ENCODE results near the gene PHC3.
A peak's percentile ranks its signal among the peaks of the same experiment; 100 is the strongest.

The PHC3 gene

GRCh38 chr3:170222647-170223541, 41.4 kb upstream of the PHC3 start:
- H3K9me3 ChIP-seq (ENCODE audit: severe bottlenecking), result no peaks in the 10 kb centered on the region
- H3K27me3 ChIP-seq (ENCODE audit: insufficient read depth, low read depth, severe bottlenecking), result no peaks in the 10 kb centered on the region
- peak overlapping the region; percentile 99 for H3K27ac ChIP-seq
- DNase-seq, result peak; percentile 42
- H3K4me3 ChIP-seq (ENCODE audit: low read depth, low read length), result peak overlapping the region; percentile 86
- TF ChIP-seq CTCF (IDR thresholded peaks at IDR 0.05; ENCODE audit: low read depth, low read length), result no peak
- H3K36me3 ChIP-seq, result peaks cover 4% of the 10 kb centered on the region

- no peak for TF ChIP-seq CTCF (IDR thresholded peaks at IDR 0.05; ENCODE audit: low read depth, low read length)
- H3K4me3 ChIP-seq (ENCODE audit: low read depth, low read length), result peak within 1 kb of the TSS; percentile 86
- peak; percentile 97 for DNase-seq
- H3K27ac ChIP-seq, result peak within 1 kb of the TSS; percentile 99
- no peaks in the 10 kb centered on the region for H3K9me3 ChIP-seq (ENCODE audit: severe bottlenecking)
- H3K36me3 ChIP-seq, result peaks cover 4% of the 10 kb centered on the region
- H3K27me3 ChIP-seq (ENCODE audit: insufficient read depth, low read depth, severe bottlenecking), result no peaks in the 10 kb centered on the region
Measured at GRCh38 chr3:170221924-170222646, 40.6 kb upstream of the PHC3 start, which contains the start of gene PRKCI. Gene PRKCI, plus strand, starts transcription at chr3:170222424. Its CDS starts 246 bp downstream, at chr3:170222670.

GRCh38 chr3:170220871-170221270, 39.3 kb upstream of the PHC3 start:
- no peak for TF ChIP-seq CTCF (IDR thresholded peaks at IDR 0.05; ENCODE audit: low read depth, low read length)
- H3K4me3 ChIP-seq (ENCODE audit: low read depth, low read length), result no peak overlapping the region
- DNase-seq, result no peak
- H3K27me3 ChIP-seq (ENCODE audit: insufficient read depth, low read depth, severe bottlenecking), result no peaks in the 10 kb centered on the region
- H3K27ac ChIP-seq, result no peak overlapping the region
- H3K9me3 ChIP-seq (ENCODE audit: severe bottlenecking), result no peaks in the 10 kb centered on the region
- H3K36me3 ChIP-seq, result peaks cover 4% of the 10 kb centered on the region

- Histone ChIP-seq H3K9me3 (ENCODE audit: severe bottlenecking) (no peaks in the 10 kb centered on the region), H3K27ac (no peak overlapping the region), H3K27me3 (ENCODE audit: insufficient read depth, low read depth, severe bottlenecking) (no peaks in the 10 kb centered on the region), H3K36me3 (peaks cover 4% of the 10 kb centered on the region), H3K4me3 (ENCODE audit: low read depth, low read length) (no peak overlapping the region)
- DNase-seq, result no peak
- TF ChIP-seq CTCF (IDR thresholded peaks at IDR 0.05; ENCODE audit: low read depth, low read length), result no peak
Measured at GRCh38 chr3:170219850-170220249, 38.3 kb upstream of the PHC3 start.

- no peak overlapping the region for H3K27ac ChIP-seq
- H3K27me3 ChIP-seq (ENCODE audit: insufficient read depth, low read depth, severe bottlenecking), result no peaks in the 10 kb centered on the region
- H3K9me3 ChIP-seq (ENCODE audit: severe bottlenecking), result no peaks in the 10 kb centered on the region
- no peak for DNase-seq
- H3K4me3 ChIP-seq (ENCODE audit: low read depth, low read length), result no peak overlapping the region
- TF ChIP-seq CTCF (IDR thresholded peaks at IDR 0.05; ENCODE audit: low read depth, low read length), result no peak
- no peaks in the 10 kb centered on the region for H3K36me3 ChIP-seq
Measured at GRCh38 chr3:170211668-170212067, 30.1 kb upstream of the PHC3 start.

Data from WERI-Rb-1 (cell line).